ENCODE measurements around the gene SYNE1.
"Not testable (repeated sequence)": the region's sequence is repeated elsewhere in the genome, so short reads cannot be mapped to it uniquely, and the experiment has no call there.

The SYNE1 gene

GRCh38 chr6:152423216-152424103, 213.7 kb downstream of the SYNE1 start:
- DNase-seq (ENCODE audit: low read depth), result no peak
- TF ChIP-seq CTCF (conservative IDR thresholded peaks at IDR 0.05; ENCODE audit: low read depth, low read length), result no peak
- no peak overlapping the region for H3K4me3 ChIP-seq (ENCODE audit: low read length)

DNA sequence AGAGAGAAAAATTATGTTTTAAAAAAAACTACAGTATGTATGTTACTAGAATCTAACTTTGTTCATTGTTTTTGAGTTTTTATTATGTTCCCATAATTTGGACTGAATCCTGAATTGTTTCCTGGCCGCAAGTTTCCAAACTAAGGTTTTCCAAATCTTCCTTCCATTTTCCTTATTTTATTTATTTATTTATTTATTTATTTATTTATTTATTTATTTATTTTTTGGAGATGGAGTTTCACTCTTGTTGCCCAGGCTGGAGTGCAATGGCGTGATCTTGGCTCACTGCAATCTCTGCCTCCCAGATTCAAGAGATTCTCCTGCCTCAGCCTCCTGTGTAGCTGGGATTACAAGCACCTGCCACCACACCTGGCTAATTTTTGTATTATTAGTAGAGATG, 215.7 kb downstream of the SYNE1 start:
- not testable (repeated sequence) for H3K4me3 ChIP-seq (ENCODE audit: low read length); DNase-seq (ENCODE audit: low read depth)

DNA sequence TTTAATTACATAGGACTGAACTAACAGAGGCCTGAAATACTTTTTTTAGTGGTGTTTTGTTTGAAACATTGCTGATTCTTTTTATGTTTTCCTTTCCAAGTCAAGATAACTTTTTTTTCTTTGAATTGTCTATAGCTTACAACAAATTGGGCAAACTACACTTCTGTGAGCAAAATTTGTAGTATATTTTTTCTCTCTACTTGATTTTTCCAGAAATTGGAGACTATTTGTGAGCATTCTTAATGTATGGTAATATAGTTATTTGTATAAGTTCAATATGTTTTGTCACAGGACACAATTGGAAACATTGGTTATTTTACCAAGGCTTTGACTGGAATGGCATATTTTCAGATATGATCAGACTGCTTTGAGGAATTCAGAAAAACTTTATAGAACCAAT, 216.5 kb downstream of the SYNE1 start:
- no peak overlapping the region for H3K4me3 ChIP-seq (ENCODE audit: low read length)
- no peak for TF ChIP-seq CTCF (conservative IDR thresholded peaks at IDR 0.05; ENCODE audit: low read depth, low read length)
- DNase-seq (ENCODE audit: low read depth), result no peak

GRCh38 chr6:152418551-152418950, 218.6 kb downstream of the SYNE1 start:
- no peak for TF ChIP-seq CTCF (conservative IDR thresholded peaks at IDR 0.05; ENCODE audit: low read depth, low read length)
- DNase-seq (ENCODE audit: low read depth), result no peak
- no peak overlapping the region for H3K4me3 ChIP-seq (ENCODE audit: low read length)

DNA sequence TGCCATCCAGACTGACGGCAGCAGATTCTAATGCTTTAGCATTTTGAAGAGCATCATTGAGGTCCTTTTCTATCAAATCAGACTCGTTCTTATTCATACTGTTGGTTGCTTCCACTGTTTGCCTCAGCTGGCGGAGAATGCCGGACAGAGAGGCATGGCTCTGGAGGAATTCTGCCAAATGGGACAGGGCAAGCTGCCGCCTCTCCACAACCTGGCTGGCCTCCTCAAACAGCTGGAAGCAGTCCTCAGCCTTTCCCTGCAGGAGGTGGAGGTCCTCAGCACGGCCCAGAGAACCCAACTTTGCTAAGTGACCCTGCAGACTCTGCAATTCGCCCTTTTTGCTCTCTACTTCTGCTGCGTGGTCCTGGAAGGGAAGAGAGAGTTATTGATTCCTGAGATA, 220.5 kb downstream of the SYNE1 start:
- DNase-seq (ENCODE audit: low read depth), result no peak
- TF ChIP-seq CTCF (conservative IDR thresholded peaks at IDR 0.05; ENCODE audit: low read depth, low read length), result no peak
- H3K4me3 ChIP-seq (ENCODE audit: low read length), result no peak overlapping the region

- DNase-seq (ENCODE audit: low read depth), result no peak
- H3K4me3 ChIP-seq (ENCODE audit: low read length), result no peak overlapping the region
- no peak for TF ChIP-seq CTCF (conservative IDR thresholded peaks at IDR 0.05; ENCODE audit: low read depth, low read length)
These were observed 232.1 kb downstream of the SYNE1 start for GRCh38 chr6:152404936-152405595.

DNA sequence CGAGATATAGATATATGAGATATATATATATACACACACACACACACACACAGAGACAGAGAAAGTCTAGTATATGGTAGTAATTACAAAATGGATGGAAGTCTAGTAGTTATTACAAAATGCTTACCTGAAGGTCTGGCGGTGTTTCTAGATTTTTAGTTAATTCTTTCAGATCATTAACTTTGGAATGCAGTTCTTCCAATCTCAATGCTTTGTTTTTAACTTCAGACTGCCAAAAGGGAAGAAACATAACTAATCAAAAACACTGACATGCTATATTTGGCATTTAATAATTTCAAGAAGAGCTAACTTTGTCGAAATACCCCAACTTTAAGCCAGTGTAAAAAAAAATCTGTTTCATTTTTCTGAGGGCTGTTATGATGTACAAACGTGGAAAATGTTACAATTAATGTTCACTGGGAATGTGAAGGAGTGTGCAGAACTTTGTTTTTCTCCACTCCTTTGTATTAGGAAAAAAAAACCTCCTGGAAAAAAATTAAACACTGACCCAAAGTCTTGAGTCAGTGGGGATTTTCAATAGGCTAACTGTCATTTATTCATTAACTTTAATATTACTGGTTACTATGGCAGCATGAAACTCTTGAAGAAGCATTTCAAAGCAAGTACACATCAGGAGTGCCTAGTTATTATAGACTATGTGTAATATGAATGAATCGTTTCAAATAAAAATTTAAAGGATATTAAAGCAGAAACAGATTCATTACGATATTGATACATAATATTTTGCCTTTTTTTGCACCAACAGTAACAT, 232.9 kb downstream of the SYNE1 start:
- no peak overlapping the region for H3K4me3 ChIP-seq (ENCODE audit: low read length)
- DNase-seq (ENCODE audit: low read depth), result no peak
- TF ChIP-seq CTCF (conservative IDR thresholded peaks at IDR 0.05; ENCODE audit: low read depth, low read length), result no peak

Data from retinal pigment epithelial cell (primary cell).